Measurements from ENCODE around the gene POLR2J2. TPM values are rescaled to one million over a fixed set of nuclear protein-coding genes. Genes with fewer than 3 reads are reported as not detected.
"Not testable (repeated sequence)": the region's sequence is repeated elsewhere in the genome, so short reads cannot be mapped to it uniquely, and the experiment has no call there.

The POLR2J2 gene
- total RNA-seq, 4 donors from 2014 or later: 1.5 to 6.7 (median 2.1) TPM; not detected in 1

DNA sequence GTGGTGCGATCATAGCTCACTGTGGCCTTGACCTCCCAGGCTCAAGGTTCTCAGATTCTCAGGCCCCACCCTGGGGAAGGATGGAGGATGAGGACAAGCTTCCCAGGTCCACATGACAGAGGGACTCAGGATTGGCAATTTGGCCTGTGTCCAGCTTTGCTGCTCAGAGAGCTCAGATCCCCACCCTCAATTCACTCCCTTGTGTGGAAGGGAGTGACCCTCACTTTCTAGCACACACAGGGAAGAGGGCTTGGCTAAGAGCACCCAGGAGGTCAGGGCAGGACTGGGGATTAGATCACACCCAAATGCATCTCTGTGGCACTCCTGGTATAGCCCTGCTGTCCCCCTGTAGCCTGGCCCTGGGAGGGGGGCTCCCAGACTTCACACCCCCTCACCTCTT is 28.1 kb downstream of the POLR2J2 start:
- H3K4me1 ChIP-seq; H3K4me3 ChIP-seq; H3K27me3 ChIP-seq; intact Hi-C loops (cut with DNase I); H3K9me3 ChIP-seq; H3K27ac ChIP-seq; DNase-seq; H3K36me3 ChIP-seq: not testable (repeated sequence)
- WGBS, 2 donors: no CpG with 5 or more reads among the region's 1 CpG

DNA sequence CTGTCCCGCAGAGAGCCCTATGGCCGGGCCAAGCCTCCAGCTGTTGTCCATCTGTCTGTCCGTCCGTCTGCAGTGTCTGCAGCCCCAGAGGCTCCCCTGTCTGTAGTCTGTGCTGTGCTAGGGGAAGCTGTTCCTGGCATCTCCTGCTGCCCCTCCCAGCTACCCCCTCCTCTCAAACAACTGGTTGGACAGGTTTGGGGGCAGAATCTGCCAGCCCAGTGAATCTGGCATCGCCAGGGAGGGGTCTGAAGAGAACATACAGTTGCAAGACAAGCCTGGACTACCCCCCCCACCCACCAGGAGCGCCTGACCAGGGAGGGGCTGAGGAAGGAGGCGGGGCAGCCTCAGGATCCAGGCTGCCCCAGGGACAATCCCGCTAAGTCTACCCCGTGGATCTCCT is 28.8 kb downstream of the POLR2J2 start, which contains the start of gene UPK3BL1:
Gene UPK3BL1 (minus strand): TSS at position 101 of the 400 bp plus-strand sequence. CDS start 50 bp downstream, at position 51.
- H3K4me1 ChIP-seq; H3K27ac ChIP-seq; H3K36me3 ChIP-seq; H3K27me3 ChIP-seq; intact Hi-C loops (cut with DNase I); H3K9me3 ChIP-seq; H3K4me3 ChIP-seq; DNase-seq: not testable (repeated sequence)
- WGBS, 2 donors: no CpG with 5 or more reads among the region's 9 CpGs

DNA sequence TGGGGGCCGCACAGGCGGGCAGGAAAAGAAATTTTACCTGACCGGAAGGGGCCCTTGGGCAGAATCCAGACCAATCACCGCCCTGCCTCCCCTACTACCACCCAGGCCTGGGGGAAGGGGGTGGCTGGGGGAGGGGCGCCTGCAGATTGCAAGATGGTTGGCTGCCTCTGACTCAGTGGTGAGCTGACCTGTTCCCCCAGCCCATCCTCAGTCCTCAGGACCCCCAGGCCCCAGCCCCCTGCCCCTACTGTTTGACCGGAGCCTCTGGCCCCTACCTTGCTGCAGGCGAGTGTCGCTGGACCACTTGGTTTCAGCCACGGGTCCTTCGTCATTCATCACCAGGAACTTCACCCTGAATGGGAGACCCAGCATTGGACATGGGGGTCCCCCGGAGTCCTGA is 32.6 kb downstream of the POLR2J2 start:
- H3K4me1 ChIP-seq; H3K27me3 ChIP-seq; DNase-seq; H3K36me3 ChIP-seq; intact Hi-C loops (cut with DNase I); H3K9me3 ChIP-seq; H3K4me3 ChIP-seq; H3K27ac ChIP-seq: not testable (repeated sequence)
- 90 to 94% methylated on average over 2 to 3 of the region's 11 CpGs for WGBS, 2 donors

- H3K27me3 ChIP-seq; DNase-seq; H3K27ac ChIP-seq; H3K4me1 ChIP-seq; intact Hi-C loops (cut with DNase I); H3K9me3 ChIP-seq; H3K4me3 ChIP-seq; H3K36me3 ChIP-seq: not testable (repeated sequence)
- WGBS, 2 donors: 88 to 90% methylated on average over 2 to 5 of the region's 13 CpGs
Measured at GRCh38 chr7:102636956-102637355, 34.5 kb downstream of the POLR2J2 start.

DNA sequence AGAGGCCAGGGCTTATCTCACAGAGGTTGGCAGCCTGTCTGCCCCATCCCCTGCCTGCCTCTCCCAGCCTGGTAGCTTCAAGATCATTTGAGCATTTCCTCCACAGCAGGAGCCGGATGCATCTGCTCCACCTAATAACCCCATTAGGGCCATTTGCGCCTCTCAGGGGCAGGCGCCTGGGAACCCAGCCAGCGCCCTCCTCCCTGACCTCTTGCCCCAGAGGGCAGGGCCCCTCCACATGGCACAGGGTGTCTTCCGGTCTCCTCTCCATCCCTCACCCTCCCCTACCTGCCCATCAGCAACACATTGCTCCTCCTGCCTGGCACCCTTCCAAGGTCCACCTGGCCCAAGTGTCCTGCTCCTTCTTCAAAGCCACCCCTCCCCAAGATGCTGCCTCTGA is 36.1 kb downstream of the POLR2J2 start:
- H3K27ac ChIP-seq; intact Hi-C loops (cut with DNase I); H3K4me1 ChIP-seq; H3K4me3 ChIP-seq; DNase-seq; H3K36me3 ChIP-seq; H3K27me3 ChIP-seq; H3K9me3 ChIP-seq: not testable (repeated sequence)
- no CpG with 5 or more reads among the region's 5 CpGs for WGBS, 2 donors

- 62 to 88% methylated on average over 2 to 3 of the region's 6 CpGs for WGBS, 2 donors
- DNase-seq: not testable (repeated sequence)
Measured at GRCh38 chr7:102634299-102634698, 37.2 kb downstream of the POLR2J2 start.

DNA sequence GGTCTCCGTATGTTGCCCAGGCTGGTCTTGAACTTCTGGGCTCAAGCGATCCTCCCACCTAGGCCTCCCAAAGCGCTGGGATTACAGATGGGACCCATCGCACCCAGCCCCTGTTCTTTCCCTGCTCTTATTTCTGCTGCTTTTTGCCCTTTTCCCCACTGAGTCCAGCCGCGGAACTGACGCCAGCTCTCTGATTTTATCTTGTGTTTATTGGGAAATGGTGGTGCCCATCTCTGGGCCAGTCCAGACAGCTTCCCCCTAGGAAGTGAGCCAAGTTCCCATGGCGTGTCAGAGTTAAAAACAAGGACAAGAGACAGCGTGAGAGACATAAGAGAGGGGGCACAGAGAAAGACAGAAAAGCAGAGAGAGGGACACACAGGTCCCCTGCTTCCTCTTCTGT is 40.8 kb downstream of the POLR2J2 start:
- intact Hi-C loops (cut with DNase I); DNase-seq; H3K27ac ChIP-seq; H3K9me3 ChIP-seq; H3K36me3 ChIP-seq; H3K27me3 ChIP-seq; H3K4me1 ChIP-seq; H3K4me3 ChIP-seq: not testable (repeated sequence)
- WGBS, 2 donors: no CpG with 5 or more reads among the region's 9 CpGs

More at GRCh38 chr7:102634299-102634698, 37.2 kb downstream of the POLR2J2 start:
- H3K27ac ChIP-seq; H3K4me1 ChIP-seq; H3K4me3 ChIP-seq; intact Hi-C loops (cut with DNase I); H3K27me3 ChIP-seq; H3K36me3 ChIP-seq; H3K9me3 ChIP-seq: not testable (repeated sequence)

DNA sequence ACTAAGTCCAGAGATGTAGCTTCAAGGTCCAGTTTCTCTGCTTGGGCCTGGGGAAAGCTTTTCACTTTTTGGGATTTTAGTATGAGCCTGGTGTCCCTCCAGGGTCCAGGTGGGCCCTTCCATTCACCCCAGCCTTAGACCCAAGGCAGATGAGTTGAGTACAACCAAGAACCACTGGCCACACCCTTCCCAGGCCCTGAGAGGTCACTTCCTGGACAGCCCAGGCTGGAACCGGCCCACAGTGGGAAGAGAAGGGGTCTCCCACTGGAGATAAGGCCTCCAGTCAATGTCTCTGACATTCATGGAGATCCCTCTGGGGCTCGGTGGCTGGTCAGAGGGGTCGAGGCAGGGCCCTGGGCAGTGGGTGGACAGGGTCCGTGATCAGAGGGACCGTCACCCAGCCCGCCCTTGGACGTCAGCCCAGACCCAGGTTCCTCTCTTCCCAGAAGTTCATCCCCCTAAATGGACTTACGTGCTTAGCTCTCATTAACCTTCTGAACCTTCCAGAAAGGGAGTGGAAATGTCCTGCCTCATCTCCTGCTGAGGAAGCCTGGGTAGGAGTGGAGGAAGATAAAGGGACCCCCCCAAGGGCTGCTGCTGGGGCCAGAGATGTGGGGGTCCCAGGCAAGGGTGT is 44.1 kb downstream of the POLR2J2 start:
- H3K36me3 ChIP-seq; H3K27ac ChIP-seq; H3K27me3 ChIP-seq; intact Hi-C loops (cut with DNase I); DNase-seq; H3K4me1 ChIP-seq; H3K4me3 ChIP-seq; H3K9me3 ChIP-seq: not testable (repeated sequence)
- no CpG with 5 or more reads among the region's 8 CpGs for WGBS, 2 donors

DNA sequence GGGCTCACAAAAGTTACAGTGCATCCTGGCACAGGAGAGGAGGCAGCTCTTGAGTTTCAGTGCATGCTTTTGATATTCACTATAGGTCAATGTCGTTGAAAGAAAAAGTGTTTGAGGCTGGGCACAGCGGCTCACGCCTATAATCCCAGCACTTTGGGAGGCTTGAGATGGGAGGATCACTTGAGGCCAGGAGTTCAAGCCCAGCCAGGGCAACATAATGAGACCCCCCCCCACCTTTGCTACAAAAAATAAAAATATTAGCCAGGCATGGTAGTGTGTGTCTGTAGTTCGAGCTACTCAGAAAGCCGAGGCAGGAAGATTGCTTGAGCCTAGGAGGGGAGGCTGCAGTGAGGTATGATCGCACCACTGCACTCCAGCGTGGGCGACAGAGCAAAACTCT is 53.3 kb downstream of the POLR2J2 start:
- WGBS, 2 donors: 80% methylated on average over 1 of the region's 8 CpGs; no CpG with 5 or more reads in 1 of the 2 donors
- DNase-seq; H3K4me3 ChIP-seq; intact Hi-C loops (cut with DNase I); H3K9me3 ChIP-seq; H3K27me3 ChIP-seq; H3K27ac ChIP-seq; H3K36me3 ChIP-seq; H3K4me1 ChIP-seq: not testable (repeated sequence)

- peak within 1 kb of the TSS in 1 of 4 donors; percentile 68 for H3K27ac ChIP-seq
- H3K4me3 ChIP-seq: peak within 1 kb of the TSS in 3 of 4 donors; percentile 45 to 63 (median 49)
- WGBS, 2 donors: no CpG with 5 or more reads among the region's 62 CpGs
- DNase-seq; H3K36me3 ChIP-seq; H3K4me1 ChIP-seq; intact Hi-C loops (cut with DNase I); H3K27me3 ChIP-seq; H3K9me3 ChIP-seq: not testable (repeated sequence)
Measured at GRCh38 chr7:102616507-102617125, 54.8 kb downstream of the POLR2J2 start, which contains the start of gene RASA4. RASA4 (minus strand) TSS chr7:102616756; CDS start chr7:102616689, 67 bp downstream.

Small RNAs within 50 kb of the gene (small RNA-seq; reads per million reads assigned to genes)
- gene AC105052.3: 0 reads per million in 4 donors
- 0 reads per million in 4 donors for gene UPK3BL1

Other genes with a start within 250 kb of the POLR2J2 start
- 1 to 10 TPM in 3 of 4 donors, under 1 TPM in 1; 0.30 to 9.1 (median 5.1) TPM for gene ORAI2, start 238.1 kb downstream of the POLR2J2 start, total RNA-seq
- gene ALKBH4, start 206.8 kb downstream of the POLR2J2 start, total RNA-seq: 10 to 100 TPM in 3 of 4 donors, 1 to 10 TPM in 1; 7.3 to 31.7 (median 13.3) TPM
- 10 to 100 TPM in 2 of 4 donors, 1 to 10 TPM in 2; 5.8 to 16.9 (median 11.2) TPM for gene LRWD1, start 206.7 kb downstream of the POLR2J2 start, total RNA-seq
- 10 to 100 TPM; 16.8 to 36.0 (median 22.5) TPM for gene POLR2J, start 192.7 kb downstream of the POLR2J2 start, total RNA-seq
- gene RASA4B, start 153.9 kb downstream of the POLR2J2 start, total RNA-seq: 1 to 10 TPM in 3 of 4 donors, under 1 TPM in 1; 0.97 to 4.2 (median 1.9) TPM
- gene UPK3BL2, start 128.0 kb downstream of the POLR2J2 start, total RNA-seq: 100 to 1,000 TPM in 1 of 4 donors, 10 to 100 TPM in 2, 1 to 10 TPM in 1; 8.6 to 158 (median 16.9) TPM
- not detected for gene SPDYE2, start 120.4 kb downstream of the POLR2J2 start, total RNA-seq
- gene POLR2J3, start 99.1 kb downstream of the POLR2J2 start, total RNA-seq: 10 to 100 TPM; 10.8 to 20.4 (median 13.7) TPM
- 10 to 100 TPM in 2 of 4 donors, 1 to 10 TPM in 2; 2.3 to 19.3 (median 11.7) TPM for gene RASA4, start 54.9 kb downstream of the POLR2J2 start, total RNA-seq
- 100 to 1,000 TPM in 3 of 4 donors, 10 to 100 TPM in 1; 88.5 to 813 (median 160) TPM for gene UPK3BL1, start 28.9 kb downstream of the POLR2J2 start, total RNA-seq
- gene SPDYE2B, start 21.3 kb downstream of the POLR2J2 start, total RNA-seq: not detected
- 10 to 100 TPM in 2 of 4 donors, 1 to 10 TPM in 2; 8.5 to 16.3 (median 11.7) TPM for gene FAM185A, start 77.3 kb upstream of the POLR2J2 start, total RNA-seq
- gene LRRC17, start 241.3 kb upstream of the POLR2J2 start, total RNA-seq: 1 to 10 TPM in 2 of 4 donors, under 1 TPM in 1, not detected in 1; 0.26 to 2.5 (median 1.1) TPM

All from esophagus squamous epithelium (tissue), 5 donors.